ENCODE results near the gene ASTN1.

ASTN1 gene

DNA sequence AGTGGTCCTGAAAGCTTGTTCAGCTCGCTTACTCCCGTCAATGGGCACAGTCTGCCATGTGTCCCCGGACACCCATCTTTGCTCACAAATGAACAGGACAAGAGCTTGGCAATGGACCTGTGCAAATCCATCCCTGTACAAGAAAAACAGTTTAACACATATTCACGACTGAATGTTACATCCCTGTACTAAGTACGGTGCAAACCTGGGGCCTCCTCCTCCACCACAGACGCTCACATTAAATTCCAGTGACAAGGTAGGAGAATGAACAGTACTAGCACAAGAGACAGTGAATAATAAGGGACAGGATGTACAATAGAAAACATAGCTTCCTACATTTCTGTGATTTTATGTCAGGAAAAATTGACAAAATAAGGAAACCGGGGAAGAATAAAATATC, 187.7 kb downstream of the ASTN1 start:
- ChIA-PET POLR2A (no interaction called here), CTCF (interaction anchor here (0.9 kb wide), 1 partner anchor 23 kb away, joined by 3 read pairs; no protein-coding TSS in a partner anchor)
- no peak overlapping the region for H3K4me3 ChIP-seq (ENCODE audit: low read depth, low read length)
- TF ChIP-seq ZNF610 (tag by site-specific recombination; IDR thresholded peaks at IDR 0.05; ENCODE audit: borderline replicate concordance) (no peak), GFI1B (tag by site-specific recombination; IDR thresholded peaks at IDR 0.05) (no peak), ZNF530 (tag by site-specific recombination; IDR thresholded peaks at IDR 0.05; ENCODE audit: low read depth) (no peak), ZNF521 (tag by site-specific recombination; IDR thresholded peaks at IDR 0.05) (no peak), ZNF416 (tag by site-specific recombination; IDR thresholded peaks at IDR 0.05) (no peak), ZNF624 (tag by site-specific recombination; IDR thresholded peaks at IDR 0.05) (no peak), ZBTB48 (tag by site-specific recombination; IDR thresholded peaks at IDR 0.05) (no peak), ZBTB17 (tag by site-specific recombination; IDR thresholded peaks at IDR 0.05) (no peak), ZNF514 (tag by site-specific recombination; IDR thresholded peaks at IDR 0.05) (no peak), ZNF174 (tag by site-specific recombination; IDR thresholded peaks at IDR 0.05) (no peak), ZNF366 (tag by site-specific recombination; conservative IDR thresholded peaks at IDR 0.05) (no peak), ZNF311 (tag by site-specific recombination; IDR thresholded peaks at IDR 0.05; ENCODE audit: borderline replicate concordance) (no peak), ZNF660 (tag by site-specific recombination; IDR thresholded peaks at IDR 0.05) (no peak)
- TF ChIP-seq, protein P1, sequence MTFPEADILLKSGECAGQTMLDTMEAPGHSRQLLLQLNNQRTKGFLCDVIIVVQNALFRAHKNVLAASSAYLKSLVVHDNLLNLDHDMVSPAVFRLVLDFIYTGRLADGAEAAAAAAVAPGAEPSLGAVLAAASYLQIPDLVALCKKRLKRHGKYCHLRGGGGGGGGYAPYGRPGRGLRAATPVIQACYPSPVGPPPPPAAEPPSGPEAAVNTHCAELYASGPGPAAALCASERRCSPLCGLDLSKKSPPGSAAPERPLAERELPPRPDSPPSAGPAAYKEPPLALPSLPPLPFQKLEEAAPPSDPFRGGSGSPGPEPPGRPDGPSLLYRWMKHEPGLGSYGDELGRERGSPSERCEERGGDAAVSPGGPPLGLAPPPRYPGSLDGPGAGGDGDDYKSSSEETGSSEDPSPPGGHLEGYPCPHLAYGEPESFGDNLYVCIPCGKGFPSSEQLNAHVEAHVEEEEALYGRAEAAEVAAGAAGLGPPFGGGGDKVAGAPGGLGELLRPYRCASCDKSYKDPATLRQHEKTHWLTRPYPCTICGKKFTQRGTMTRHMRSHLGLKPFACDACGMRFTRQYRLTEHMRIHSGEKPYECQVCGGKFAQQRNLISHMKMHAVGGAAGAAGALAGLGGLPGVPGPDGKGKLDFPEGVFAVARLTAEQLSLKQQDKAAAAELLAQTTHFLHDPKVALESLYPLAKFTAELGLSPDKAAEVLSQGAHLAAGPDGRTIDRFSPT (tag by site-specific recombination; IDR thresholded peaks at IDR 0.05): no peak
- TF ChIP-seq, protein P2, sequence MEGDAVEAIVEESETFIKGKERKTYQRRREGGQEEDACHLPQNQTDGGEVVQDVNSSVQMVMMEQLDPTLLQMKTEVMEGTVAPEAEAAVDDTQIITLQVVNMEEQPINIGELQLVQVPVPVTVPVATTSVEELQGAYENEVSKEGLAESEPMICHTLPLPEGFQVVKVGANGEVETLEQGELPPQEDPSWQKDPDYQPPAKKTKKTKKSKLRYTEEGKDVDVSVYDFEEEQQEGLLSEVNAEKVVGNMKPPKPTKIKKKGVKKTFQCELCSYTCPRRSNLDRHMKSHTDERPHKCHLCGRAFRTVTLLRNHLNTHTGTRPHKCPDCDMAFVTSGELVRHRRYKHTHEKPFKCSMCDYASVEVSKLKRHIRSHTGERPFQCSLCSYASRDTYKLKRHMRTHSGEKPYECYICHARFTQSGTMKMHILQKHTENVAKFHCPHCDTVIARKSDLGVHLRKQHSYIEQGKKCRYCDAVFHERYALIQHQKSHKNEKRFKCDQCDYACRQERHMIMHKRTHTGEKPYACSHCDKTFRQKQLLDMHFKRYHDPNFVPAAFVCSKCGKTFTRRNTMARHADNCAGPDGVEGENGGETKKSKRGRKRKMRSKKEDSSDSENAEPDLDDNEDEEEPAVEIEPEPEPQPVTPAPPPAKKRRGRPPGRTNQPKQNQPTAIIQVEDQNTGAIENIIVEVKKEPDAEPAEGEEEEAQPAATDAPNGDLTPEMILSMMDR (tag by site-specific recombination; IDR thresholded peaks at IDR 0.05): no peak
- TF ChIP-seq, protein P3, sequence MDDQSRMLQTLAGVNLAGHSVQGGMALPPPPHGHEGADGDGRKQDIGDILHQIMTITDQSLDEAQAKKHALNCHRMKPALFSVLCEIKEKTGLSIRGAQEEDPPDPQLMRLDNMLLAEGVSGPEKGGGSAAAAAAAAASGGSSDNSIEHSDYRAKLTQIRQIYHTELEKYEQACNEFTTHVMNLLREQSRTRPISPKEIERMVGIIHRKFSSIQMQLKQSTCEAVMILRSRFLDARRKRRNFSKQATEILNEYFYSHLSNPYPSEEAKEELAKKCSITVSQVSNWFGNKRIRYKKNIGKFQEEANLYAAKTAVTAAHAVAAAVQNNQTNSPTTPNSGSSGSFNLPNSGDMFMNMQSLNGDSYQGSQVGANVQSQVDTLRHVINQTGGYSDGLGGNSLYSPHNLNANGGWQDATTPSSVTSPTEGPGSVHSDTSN (CRISPR knock-in tag; IDR thresholded peaks at IDR 0.05): no peak
- H3K4me1 ChIP-seq (ENCODE audit: control insufficient read depth, insufficient read depth, low read length): no peaks in the 10 kb centered on the region
- H3K9me3 ChIP-seq (ENCODE audit: control insufficient read depth, insufficient read depth, low read depth, low read length): no peaks in the 10 kb centered on the region
- no peak overlapping the region for H3K27ac ChIP-seq (ENCODE audit: extremely low read depth, low read depth, low read length)
- no peaks in the 10 kb centered on the region for H3K36me3 ChIP-seq (ENCODE audit: control insufficient read depth in 2 of 2, insufficient read depth in 1 of 2, low read length in 2 of 2)

DNA sequence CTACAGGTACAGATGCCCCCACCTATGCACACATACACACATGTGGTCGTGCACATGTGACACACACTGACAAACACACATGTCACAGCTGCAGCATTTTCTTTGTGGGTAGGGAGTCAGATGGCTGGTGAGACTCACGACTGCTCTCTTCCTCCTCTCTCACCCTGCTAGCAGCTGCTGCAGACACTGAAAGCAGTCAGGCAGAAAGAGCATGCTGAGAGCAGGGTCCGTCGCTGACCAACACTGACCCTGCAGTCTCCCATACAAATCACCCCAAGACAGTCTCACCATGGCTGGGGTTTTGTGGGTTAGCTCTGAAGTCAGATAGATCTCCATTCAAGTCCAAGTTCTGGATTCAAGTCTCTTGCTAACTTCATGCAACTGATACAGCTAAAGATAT, 188.3 kb downstream of the ASTN1 start:
- ChIA-PET CTCF (interaction anchor here (0.9 kb wide), 1 partner anchor 23 kb away, joined by 3 read pairs; no protein-coding TSS in a partner anchor), POLR2A (no interaction called here)
- TF ChIP-seq ZNF292 (tag by site-specific recombination; IDR thresholded peaks at IDR 0.05; ENCODE audit: borderline replicate concordance, low read depth) (no peak), ZNF658 (tag by site-specific recombination; IDR thresholded peaks at IDR 0.05) (no peak), ZNF202 (tag by site-specific recombination; IDR thresholded peaks at IDR 0.05; ENCODE audit: borderline replicate concordance) (no peak), ZNF664 (tag by site-specific recombination; IDR thresholded peaks at IDR 0.05) (no peak), HOXC10 (CRISPR knock-in tag; IDR thresholded peaks at IDR 0.05) (no peak), ZNF624 (tag by site-specific recombination; IDR thresholded peaks at IDR 0.05) (no peak), ZNF76 (tag by site-specific recombination; IDR thresholded peaks at IDR 0.05; ENCODE audit: borderline replicate concordance, low read depth) (no peak), ZNF416 (tag by site-specific recombination; IDR thresholded peaks at IDR 0.05) (no peak), ZNF138 (tag by site-specific recombination; IDR thresholded peaks at IDR 0.05; ENCODE audit: borderline replicate concordance) (no peak), ZNF266 (tag by site-specific recombination; IDR thresholded peaks at IDR 0.05; ENCODE audit: low read depth) (no peak), ZNF121 (tag by site-specific recombination; IDR thresholded peaks at IDR 0.05) (no peak), ZNF10 (tag by site-specific recombination; IDR thresholded peaks at IDR 0.05) (no peak)
- TF ChIP-seq, protein P4, sequence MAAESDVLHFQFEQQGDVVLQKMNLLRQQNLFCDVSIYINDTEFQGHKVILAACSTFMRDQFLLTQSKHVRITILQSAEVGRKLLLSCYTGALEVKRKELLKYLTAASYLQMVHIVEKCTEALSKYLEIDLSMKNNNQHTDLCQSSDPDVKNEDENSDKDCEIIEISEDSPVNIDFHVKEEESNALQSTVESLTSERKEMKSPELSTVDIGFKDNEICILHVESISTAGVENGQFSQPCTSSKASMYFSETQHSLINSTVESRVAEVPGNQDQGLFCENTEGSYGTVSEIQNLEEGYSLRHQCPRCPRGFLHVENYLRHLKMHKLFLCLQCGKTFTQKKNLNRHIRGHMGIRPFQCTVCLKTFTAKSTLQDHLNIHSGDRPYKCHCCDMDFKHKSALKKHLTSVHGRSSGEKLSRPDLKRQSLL (tag by site-specific recombination; IDR thresholded peaks at IDR 0.05): no peak
- TF ChIP-seq, protein P5, sequence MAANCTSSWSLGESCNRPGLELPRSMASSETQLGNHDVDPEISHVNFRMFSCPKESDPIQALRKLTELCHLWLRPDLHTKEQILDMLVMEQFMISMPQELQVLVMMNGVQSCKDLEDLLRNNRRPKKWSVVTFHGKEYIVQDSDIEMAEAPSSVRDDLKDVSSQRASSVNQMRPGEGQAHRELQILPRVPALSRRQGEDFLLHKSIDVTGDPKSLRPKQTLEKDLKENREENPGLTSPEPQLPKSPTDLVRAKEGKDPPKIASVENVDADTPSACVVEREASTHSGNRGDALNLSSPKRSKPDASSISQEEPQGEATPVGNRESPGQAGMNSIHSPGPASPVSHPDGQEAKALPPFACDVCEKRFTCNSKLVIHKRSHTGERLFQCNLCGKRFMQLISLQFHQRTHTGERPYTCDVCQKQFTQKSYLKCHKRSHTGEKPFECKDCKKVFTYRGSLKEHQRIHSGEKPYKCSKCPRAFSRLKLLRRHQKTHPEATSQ (tag by site-specific recombination; IDR thresholded peaks at IDR 0.05): no peak

More for the DNA sequence above, 188.3 kb downstream of the ASTN1 start:
- Histone ChIP-seq H3K36me3 (ENCODE audit: control insufficient read depth in 2 of 2, insufficient read depth in 1 of 2, low read length in 2 of 2) (no peaks in the 10 kb centered on the region), H3K27ac (ENCODE audit: extremely low read depth, low read depth, low read length) (no peak overlapping the region), H3K4me3 (ENCODE audit: low read depth, low read length) (no peak overlapping the region), H3K9me3 (ENCODE audit: control insufficient read depth, insufficient read depth, low read depth, low read length) (no peaks in the 10 kb centered on the region), H3K4me1 (ENCODE audit: control insufficient read depth, insufficient read depth, low read length) (no peaks in the 10 kb centered on the region)
